Kidney tubule cell (primary cell): ENCODE results near the gene SLC12A9.
"Not testable (repeated sequence)": the region's sequence is repeated elsewhere in the genome, so short reads cannot be mapped to it uniquely, and the experiment has no call there.

ENCODE experiments used
- DNase-seq: peaks from one replicate; pipeline ENCODE4 v3.0.0-alpha.2; 2018; ENCODE audit warnings: low spot score

Gene SLC12A9, protein sequence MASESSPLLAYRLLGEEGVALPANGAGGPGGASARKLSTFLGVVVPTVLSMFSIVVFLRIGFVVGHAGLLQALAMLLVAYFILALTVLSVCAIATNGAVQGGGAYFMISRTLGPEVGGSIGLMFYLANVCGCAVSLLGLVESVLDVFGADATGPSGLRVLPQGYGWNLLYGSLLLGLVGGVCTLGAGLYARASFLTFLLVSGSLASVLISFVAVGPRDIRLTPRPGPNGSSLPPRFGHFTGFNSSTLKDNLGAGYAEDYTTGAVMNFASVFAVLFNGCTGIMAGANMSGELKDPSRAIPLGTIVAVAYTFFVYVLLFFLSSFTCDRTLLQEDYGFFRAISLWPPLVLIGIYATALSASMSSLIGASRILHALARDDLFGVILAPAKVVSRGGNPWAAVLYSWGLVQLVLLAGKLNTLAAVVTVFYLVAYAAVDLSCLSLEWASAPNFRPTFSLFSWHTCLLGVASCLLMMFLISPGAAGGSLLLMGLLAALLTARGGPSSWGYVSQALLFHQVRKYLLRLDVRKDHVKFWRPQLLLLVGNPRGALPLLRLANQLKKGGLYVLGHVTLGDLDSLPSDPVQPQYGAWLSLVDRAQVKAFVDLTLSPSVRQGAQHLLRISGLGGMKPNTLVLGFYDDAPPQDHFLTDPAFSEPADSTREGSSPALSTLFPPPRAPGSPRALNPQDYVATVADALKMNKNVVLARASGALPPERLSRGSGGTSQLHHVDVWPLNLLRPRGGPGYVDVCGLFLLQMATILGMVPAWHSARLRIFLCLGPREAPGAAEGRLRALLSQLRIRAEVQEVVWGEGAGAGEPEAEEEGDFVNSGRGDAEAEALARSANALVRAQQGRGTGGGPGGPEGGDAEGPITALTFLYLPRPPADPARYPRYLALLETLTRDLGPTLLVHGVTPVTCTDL

DNA sequence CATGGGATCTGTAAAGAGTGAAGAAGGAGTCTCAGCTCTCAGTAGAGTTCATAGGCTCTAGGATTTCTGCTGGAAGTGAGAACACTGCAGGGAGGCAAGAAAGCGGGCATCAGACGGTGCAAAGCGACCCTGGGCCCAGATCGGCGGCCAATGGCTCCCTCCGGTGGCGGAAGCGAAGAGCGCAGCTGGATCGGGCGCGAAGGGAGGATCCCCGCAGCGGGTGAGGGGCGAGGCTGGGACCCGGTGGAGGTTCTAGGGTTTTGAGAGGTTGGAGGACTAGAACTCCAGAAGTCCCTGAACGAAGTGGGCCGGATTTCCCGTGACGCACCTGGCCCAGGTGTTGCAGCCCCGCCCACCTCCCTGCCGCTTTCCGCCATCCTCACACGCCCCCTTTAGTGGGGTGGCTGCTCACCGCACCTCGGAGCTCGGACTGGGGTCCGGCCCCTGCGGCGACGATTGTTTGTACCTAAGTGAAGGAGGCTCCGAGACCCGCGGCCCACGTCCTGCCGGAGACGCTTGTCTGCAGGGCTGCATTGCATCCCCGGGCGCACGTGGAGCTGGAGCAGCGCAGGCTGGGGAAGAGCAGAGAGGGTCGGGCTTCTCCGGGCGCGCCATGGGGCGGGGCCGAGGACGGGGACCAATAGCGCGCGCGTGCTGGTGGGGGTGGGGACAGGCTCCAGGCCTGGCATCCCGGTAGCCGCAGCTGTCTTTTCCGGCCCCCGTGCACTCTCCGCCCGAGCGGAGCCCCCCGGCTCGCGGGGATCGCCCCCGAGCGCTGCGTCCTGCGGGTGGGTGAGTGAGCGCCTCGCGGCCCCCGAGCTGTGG, at the start of gene SLC12A9:
SLC12A9 (plus strand) TSS at position 666 of the 825 bp plus-strand sequence. CDS start 1,485 bp downstream, outside the sequence.
- DNase-seq = peak; percentile 88

DNA sequence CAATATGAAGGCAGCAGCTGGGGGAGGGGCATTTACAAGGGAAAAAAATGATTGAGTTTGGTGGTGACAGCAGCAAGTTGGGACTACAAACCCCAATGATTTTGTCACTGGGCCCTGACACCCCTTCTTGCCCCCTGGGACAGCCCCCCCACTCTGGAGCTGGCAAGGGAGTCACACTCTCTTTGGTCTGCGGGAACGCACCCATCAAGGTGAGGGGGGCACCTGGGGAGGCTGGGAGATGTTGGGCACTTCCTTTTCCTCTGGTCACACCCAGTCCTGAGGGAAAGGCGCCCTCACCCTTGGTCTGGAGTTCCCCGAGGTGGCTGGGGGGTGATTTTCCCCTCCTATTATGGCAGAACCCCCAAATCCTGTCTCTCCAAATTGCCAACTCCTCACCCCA, 49.6 kb upstream of the SLC12A9 start:
- DNase-seq = no peak

DNA sequence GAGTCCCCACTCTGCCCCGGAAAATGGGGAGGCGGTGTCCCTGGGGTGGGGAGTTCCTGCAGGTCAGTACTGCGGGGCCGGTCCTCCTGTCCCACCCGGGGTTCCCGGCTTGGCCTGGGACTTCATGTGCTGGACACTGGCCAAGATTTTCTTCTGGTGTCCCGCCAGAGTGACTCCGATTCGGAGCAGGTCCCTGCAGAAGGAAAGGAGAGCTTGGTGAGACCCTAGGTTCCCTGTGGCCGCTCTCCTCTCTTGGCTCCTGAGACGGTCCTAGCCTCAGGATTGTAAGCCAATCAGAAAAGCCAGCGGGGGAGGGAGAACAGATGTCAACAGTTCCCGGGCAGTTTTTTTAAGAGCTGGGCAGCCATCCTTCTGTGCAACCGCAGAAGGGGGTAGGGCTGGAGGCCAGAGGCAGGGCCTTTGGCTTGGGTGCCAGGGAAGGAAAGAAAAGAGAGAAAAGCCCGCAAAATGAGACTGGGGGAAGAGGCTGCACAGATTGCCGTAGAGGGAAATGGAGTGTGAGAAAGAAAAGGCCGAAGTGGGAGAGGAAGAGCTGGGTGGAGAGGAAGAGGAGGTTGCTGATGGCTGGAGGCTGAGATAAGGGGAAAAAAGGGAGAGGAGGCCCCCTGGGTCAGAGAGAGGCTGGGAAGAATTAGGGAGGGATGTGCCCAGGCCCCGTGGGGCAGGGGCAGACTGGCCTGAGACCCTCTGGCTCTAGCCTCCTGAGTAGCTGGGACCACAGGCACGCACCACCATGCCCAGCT, 48.9 kb upstream of the SLC12A9 start:
- DNase-seq = peak; percentile 68

DNA sequence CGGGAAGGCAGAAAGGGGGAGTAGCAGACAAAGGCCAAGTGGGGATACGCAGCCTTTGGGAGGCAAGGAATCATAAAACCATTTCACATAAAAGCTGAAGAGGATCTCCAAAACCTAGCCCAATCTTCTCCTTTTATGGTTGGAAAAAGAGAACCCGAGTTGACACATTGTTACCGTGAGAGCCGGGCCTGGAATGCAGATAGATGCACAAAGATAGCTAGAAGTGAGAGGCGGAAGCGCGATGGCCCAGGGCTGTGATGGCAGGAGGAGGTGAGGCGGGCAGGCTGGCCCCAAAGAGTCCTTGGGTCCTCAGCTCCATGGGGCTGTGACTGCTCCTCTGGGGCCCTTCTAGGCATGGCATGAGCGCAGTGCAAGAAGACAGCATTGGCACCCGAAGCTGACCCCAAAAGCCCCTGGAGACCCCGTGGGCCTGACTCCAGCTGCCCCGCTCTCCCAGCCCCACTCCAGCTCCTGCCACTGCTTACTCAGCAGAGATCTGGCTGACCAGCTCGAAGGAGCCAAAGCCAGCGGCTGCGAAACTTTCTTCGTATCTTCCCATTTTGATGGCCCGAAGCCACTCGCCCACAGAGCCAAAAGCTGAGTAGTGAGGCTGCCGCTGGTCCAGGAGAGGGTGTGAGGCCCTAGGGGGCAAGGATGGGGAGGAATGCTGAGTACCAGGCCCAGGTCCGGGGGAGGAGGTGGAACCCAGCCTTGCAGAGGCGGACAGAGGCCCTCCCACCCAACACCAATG, 47.7 kb upstream of the SLC12A9 start:
- no peak for DNase-seq

DNA sequence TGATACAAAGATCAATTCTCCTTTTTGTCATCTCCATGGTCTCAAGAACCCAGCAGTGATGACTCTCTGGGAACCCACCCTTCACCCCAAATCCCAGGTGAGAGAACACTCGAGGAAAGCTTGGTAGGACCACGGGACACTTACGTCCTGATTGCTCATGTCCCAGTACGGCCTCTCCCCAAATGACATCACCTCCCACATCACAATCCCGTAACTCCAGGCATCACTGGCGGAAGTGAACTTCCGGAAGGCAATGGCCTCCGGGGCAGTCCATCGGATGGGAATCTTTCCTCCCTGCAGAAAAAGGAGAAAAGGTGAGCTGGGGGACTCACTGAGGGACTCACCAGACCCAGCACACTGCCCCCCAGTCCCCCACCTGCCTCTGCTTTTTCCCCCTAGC, 46.2 kb upstream of the SLC12A9 start:
- no peak for DNase-seq

DNA sequence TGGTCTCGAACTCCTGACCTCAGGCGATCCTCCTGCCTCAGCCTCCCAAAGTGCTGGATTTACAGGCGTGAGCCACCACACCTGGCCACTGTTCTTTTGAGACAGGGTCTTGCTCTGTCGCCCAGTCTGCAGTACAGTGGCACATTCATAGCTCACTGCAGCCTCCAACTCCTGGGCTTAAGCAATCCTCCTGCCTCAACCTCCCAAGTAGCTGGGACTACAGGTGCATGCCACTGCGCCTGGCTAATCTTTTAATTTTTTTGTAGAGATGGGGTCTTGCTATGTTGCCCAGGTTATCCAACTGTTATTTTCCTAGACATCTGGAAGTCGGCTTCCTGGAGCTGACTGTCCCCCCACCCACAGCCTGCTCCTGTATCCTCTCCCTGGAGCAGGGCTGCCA, 45.6 kb upstream of the SLC12A9 start:
- DNase-seq = not testable (repeated sequence)

DNA sequence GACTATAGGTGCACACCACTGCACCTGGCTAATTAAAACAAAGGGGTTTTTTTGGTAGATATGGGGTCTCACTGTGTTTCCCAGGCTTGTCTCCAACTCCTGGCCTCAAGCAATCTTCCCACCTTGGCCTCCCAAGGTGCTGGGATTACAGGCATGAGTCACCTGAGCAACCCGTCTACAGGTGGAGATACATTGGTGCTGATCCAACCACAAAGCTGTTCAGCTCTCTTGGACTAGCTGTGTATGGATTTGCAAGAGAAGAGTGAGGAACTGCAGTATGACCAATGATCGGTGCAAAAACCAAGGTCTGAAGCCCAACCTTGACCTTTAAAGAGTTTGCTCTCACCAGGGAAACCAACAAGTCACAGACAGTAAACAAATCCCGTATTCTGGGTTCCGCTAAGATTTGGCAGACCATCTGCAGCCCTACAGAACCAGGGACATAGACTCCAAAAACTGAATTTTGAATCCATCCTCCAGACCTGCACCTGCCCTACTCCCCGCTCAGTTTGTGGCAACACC, 44.1 kb upstream of the SLC12A9 start:
- DNase-seq = no peak

DNA sequence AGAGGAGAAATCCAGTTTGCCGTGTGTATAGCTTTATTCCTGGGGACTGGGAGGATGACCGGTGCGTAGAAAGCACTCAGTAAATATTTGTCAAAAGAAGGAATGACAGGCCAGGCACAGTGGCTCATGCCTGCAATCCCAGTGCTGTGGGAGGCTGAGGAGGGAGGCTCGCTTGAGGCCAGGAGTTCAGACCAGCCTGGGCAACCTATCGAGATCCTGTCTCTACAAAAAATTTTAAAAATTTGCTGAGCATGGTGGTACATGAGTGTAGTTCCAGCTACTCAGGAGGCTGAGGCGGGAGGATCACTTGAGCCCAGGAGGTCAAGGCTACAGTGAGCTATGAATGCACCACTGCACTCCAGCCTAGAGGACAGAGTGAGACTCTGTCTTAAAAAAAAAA, 41.0 kb upstream of the SLC12A9 start:
- no peak for DNase-seq

DNA sequence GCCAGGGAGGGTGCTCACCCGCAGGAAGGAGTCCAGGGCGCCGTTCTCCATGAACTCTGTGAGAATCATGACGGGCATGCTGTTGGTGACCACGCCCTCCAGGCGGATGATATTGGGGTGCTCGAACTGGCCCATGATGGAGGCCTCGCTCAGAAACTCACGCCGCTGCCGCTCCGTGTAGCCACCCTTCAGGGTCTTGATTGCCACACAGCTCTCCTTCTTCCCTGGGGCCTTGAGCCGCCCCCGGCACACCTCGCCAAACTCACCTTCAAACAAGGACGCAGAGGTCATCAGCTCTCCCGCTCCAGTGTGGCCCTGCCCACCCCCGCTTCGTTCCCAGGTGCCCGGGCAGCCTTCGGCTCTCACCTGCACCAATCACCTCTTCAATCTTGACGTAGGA, 39.8 kb upstream of the SLC12A9 start:
- no peak for DNase-seq

DNA sequence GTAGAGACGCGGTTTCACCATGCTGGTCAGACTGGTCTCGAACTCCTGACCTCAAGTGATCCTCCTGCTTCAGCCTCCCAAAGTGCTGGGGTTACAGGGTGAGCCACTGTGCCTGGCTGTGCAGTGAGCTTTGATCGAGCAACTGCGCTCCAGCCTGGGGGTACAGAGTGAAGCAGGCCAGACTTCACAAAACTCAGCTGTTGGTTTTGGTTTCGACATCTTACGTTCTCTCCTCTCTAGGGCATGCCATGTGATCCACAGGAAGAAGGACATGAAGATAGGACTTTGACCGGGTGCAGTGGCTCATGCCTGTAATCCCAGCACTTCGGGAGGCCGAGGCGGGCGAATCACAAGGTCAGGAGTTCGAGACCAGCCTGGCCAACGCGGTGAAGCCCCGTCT, 36.0 kb upstream of the SLC12A9 start:
- not testable (repeated sequence) for DNase-seq

DNA sequence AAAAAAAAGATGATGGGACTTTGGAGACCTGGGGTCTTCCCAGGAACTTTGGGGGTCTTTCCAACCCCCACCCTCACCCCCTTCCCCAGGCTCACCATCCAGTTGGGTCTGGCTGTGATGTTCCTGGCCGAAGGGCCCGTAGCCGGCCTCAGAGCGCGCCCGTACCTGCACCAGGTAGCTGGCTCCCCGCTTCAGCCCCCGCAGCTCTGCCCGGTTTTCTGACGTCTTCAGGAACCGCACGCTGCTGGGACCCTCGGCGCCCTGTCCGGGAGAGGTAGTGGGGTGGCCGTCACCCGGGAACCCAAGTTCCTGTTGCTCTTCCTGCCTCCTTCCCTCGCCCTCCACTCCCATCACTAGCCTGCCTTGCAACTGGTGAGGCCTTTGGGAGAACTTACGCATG, 35.4 kb upstream of the SLC12A9 start:
- no peak for DNase-seq

DNA sequence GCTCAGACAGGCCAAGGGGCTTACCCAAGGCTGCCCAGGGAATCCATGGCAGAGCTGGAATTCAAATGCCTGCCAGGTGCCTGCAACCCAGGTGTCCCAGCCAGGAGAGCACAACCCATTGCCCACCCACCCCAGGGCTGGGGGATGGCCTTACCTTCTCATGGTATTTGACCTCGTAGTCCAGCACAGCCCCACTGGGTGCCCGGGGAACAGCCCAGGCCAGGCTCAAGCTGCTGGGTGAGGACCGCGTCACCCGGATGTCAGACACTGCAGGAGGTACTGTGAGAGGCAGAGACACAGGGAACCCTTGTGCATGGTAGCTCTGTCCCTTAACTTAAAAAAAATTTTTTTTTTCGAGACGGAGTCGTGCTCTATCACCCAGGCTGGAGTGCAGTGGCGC, 34.1 kb upstream of the SLC12A9 start:
- no peak for DNase-seq

DNA sequence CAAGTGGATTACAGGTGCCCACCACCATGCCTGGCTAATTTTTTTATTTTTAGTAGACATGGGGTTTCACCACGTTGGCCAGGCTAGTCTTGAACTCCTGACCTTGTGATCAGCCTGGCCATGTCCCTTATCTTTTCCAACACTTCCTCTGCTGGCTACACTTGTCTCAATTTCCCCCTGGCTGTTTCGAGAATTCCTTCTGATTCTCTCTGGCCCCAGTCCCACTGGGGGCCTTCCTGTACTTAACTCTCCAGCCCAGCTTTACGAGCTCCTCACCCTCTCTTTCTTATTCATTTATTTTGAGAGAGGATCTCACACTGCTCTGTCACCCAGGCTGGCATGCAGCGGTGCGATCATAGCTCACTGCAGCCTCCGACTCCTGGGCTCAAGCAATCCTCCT, 33.7 kb upstream of the SLC12A9 start:
- no peak for DNase-seq

DNA sequence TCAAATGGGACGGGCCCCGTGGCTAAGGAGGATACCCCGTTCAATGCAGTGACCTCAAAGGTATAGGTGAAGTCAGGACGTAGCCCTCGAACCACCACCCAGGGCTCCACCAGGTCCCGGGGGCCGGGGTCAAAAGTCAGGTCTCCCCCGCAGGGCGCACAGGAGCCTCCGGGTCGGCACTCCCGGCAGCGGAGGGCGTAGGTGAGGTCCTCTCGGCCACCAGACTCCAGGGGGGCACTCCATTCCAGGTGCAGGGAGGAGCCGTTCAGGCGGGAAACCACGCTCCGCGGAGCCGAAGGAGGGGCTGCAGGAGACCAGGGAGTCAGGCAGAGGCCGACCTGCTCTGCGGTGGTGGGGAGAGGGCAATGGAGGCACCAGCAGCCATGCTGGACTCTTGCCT, 32.9 kb upstream of the SLC12A9 start:
- DNase-seq = no peak

DNA sequence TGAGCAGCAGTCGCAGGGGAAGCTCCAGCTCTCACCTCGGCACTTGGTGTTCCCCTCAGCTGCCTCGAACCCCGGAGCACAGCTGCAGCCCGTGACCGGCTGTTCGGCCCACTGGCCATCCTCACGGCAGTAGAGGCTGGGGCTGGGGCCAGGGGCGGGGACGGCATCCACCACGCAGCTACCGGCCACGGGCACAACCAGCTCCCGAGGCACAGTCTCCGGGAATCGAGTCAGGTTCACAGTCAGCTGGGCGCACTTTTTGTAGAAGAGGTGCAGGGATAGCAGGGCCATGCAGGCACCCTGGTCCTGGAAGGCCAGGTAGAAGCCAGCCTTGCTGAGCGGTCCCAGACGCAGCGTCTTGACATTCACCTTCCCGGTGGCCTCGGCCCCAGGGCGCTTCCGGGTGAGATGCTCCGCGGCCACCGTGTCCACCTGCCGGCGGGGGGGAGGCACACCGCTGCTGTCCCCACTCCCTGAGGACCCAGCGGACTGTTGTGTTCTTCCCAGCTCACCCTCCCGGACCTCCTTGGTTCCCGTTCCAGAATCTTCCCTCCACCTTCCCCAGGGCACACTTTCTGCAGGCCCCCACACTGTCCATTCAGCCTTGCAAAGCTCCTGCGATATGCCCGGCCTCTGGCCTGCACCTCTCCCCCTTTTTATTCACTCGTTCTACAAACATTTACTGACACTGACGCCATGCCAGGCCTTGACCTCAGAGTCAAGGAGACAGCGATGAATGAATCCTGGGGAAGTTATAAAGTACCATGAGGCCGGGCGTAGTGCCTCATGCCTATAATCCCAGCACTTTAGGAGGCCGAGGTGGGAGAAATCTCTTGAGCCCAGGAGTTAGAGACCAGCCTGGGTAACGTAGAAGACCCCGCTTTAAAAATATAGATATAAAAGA, 30.0 kb upstream of the SLC12A9 start:
- no peak for DNase-seq

DNA sequence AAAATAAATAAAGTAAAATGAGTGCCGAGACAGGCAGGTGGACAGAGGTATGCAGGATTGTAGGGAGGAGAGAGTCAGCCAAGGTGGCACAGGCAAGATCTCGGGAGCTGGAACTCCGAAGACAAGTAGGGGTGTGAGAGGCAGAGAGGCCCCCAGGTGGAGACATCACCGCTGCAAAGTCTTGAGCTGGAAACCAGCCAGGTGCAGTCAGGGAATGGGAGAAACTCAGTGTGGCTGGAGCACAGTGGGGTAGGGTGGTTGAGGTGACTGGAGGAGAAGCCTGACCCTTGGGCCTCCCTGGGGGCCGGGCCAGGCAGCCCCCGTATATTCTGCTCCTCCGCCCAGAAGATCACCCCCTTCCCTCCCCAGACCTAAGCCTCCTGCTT, 29.4 kb upstream of the SLC12A9 start:
- no peak for DNase-seq

DNA sequence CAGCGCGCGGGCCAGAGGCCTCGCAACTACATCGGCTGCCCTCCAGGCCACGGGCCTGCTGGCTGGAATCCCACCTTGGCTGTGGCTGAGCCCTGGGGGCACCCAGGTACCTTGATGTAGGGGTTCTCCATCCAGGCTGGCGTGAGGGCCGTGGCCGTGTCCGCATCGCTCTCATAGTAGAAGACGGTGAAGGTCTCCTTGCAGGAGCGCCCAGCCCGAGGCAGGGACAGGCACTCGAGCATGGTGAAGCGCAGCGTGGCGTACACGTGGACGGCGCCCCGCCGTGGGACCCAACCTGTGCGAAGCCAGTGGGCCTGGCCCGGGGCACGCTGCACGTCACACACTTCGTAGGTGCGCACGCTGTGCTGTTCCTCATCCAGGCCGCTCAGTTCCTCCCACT, 29.0 kb upstream of the SLC12A9 start:
- no peak for DNase-seq

DNA sequence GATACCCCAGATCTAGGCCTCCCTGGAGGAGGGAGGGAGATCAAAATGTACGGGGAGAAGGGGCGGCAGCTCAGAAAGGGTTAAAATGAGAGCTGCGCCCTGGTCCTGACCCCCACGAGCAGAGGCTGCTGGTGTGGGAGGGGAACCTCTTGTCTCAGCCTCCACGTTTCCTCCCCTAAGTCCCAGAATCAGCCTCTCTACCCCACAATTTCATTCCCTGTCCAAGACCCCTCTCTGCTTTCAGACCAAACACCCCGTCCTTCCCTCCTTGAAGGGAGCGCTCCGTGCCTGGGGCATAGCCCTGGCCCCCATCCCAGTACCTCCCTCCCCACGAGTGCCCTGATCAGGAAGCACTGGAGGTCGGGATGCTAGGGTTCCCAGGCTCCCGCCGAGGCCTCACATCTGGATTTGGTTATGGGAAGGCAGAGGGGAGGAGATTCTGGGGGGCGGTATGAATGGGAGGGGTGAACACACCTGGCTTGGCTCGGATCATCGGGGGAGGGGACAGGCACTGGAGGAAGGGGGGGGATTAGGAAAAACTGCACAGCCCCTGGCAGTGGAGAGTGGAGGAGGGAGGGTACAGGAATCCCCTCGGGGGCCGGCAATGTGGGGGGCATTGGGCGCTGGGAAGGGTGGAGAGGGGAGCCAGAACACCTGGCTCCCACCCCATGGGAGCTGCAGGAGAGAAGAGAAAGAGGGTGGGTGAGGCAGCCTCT, 27.9 kb upstream of the SLC12A9 start:
- no peak for DNase-seq

DNA sequence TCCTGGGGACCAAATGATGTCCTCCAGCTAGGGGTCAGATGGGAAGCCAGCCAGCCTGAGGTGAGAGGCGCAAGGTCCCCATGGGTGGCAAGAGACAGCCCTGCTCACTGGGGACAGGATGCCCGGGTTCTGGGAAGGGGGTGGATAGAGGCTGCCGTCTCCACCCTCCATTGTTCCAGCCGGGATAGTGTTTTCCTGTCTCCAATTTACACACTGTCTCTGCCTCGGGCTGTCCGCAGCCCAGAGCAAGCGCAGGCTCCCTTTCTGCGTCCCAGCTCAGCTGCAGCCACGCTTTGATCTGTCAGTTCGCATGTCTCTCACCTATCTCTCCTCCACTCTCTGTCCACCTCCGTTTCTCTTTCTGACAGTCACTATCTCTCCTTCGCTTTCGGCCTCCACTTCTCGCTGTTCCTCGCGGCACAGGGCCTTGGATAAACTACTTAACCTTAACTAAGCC, 27.3 kb upstream of the SLC12A9 start:
- peak; percentile 13 for DNase-seq
